Measurements from ENCODE around the gene SVIL.

DNA sequence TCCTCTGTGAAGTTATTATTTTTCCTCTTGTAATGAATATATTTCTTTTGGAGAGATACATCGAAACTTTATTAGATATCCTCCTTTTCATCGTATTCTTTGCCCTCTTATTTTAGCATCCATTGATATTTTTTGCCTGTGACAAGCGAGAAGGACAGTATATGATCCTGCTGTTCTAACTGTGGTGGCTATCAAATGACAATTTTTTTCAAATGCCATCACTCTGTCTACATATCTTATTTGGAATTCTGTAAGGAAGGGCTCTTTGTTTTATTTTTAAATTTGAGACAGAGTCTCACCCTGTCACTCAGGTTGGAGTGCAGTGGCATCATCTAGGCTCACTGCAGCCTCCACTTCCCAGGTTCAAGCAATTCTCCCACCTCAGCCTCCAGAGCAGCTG lies 217.4 kb downstream of the SVIL start:
- TF ChIP-seq, protein P1, sequence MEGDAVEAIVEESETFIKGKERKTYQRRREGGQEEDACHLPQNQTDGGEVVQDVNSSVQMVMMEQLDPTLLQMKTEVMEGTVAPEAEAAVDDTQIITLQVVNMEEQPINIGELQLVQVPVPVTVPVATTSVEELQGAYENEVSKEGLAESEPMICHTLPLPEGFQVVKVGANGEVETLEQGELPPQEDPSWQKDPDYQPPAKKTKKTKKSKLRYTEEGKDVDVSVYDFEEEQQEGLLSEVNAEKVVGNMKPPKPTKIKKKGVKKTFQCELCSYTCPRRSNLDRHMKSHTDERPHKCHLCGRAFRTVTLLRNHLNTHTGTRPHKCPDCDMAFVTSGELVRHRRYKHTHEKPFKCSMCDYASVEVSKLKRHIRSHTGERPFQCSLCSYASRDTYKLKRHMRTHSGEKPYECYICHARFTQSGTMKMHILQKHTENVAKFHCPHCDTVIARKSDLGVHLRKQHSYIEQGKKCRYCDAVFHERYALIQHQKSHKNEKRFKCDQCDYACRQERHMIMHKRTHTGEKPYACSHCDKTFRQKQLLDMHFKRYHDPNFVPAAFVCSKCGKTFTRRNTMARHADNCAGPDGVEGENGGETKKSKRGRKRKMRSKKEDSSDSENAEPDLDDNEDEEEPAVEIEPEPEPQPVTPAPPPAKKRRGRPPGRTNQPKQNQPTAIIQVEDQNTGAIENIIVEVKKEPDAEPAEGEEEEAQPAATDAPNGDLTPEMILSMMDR (optimal IDR thresholded peaks at IDR 0.05 in 1 of 3, IDR thresholded peaks at IDR 0.05 in 1 of 3, conservative IDR thresholded peaks at IDR 0.05 in 1 of 3; ENCODE audit: extremely low read depth in 1 of 3, insufficient read depth in 2 of 3, low read length in 3 of 3) = no peak
- no peak for TF ChIP-seq EZH2 (IDR thresholded peaks at IDR 0.05; ENCODE audit: low read length)

Data from keratinocyte (primary cell).